Vagina (tissue), 2 donors: ENCODE measurements around the gene LDLRAD3. TPM values are rescaled to one million over a fixed set of nuclear protein-coding genes. Genes with fewer than 3 reads are reported as not detected.
A peak's percentile ranks its signal among the peaks of the same experiment; 100 is the strongest.

Experiments
- DNase-seq, 2 donors: peaks; one replicate each; pipeline ENCODE4 v3.0.0-alpha.2; 2017; ENCODE audit errors: extremely low spot score in 2 of 2
- H3K27ac ChIP-seq: fragments of 200-600 bp; sonication (generic); one replicate; pipeline ENCODE4 v1.5.1; 2019
- H3K27me3 ChIP-seq: fragments of 200-600 bp; sonication (generic); one replicate; pipeline ENCODE4 v1.5.1; 2019
- H3K36me3 ChIP-seq, 2 donors: fragments of 200-600 bp; sonication (generic); one replicate each; pipeline ENCODE4 v1.5.1; 2017 to 2019
- H3K4me1 ChIP-seq: fragments of 200-600 bp; sonication (generic); one replicate; pipeline ENCODE4 v1.5.1; 2019
- H3K4me3 ChIP-seq, 2 donors: fragments of 200-600 bp; sonication (generic); 1 replicate in 1 of 2; 2 replicates in 1 of 2; pipeline ENCODE4 v1.5.1; 2016 to 2019
- H3K9me3 ChIP-seq: fragments of 200-600 bp; sonication (generic); one replicate; pipeline ENCODE4 v1.5.1; 2019
- CTCF ChIP-seq, 3 experiments: fragments of 450-650 bp in 2 of 3; fragments of 200-600 bp in 1 of 3; sonication (generic) in 1 of 3; IDR thresholded peaks; one replicate each; pipeline ENCODE4 v1.5.1; 2017 to 2019; ENCODE audit warnings: antibody characterized with exemption in 3 of 3, mild to moderate bottlenecking in 2 of 3, moderate library complexity in 2 of 3
- POLR2A ChIP-seq, 2 donors: fragments of 450-650 bp; IDR thresholded peaks; one replicate each; pipeline ENCODE4 v1.6.1; 2017; ENCODE audit warnings: antibody characterized with exemption in 2 of 2, mild to moderate bottlenecking in 2 of 2, moderate library complexity in 2 of 2
- POLR2AphosphoS5 ChIP-seq, 2 donors: sonication (generic); formaldehyde crosslinking; IDR thresholded peaks; one replicate each; pipeline ENCODE4 v1.9.0; 2017; ENCODE audit warnings: antibody characterized with exemption in 2 of 2, mild to moderate bottlenecking in 2 of 2, low read depth in 1 of 2; ENCODE audit not compliant: insufficient read depth in 1 of 2
- intact Hi-C: fragments of 100-400 bp; cut with DNase I; formaldehyde crosslinking; loops from one replicate; pipeline ENCODE4 v1.15.1; 2023
- total RNA-seq: library from RNA; depleted of rRNA; stranded (reverse); fragments of >200 nt; gene quantifications from one replicate; pipeline ENCODE4 v1.2.3, GENCODE V29; 2016

Gene LDLRAD3
- total RNA-seq, 1 donor from 2014 or later: 34.4 TPM

GRCh38 chr11:35964841-35965240 lies 21.0 kb downstream of the LDLRAD3 start:
- no peak overlapping the region for H3K4me3 ChIP-seq
- no peaks in the 10 kb centered on the region for H3K27me3 ChIP-seq
- H3K9me3 ChIP-seq: no peaks in the 10 kb centered on the region
- no peak overlapping the region for H3K27ac ChIP-seq
- H3K36me3 ChIP-seq: no peaks in the 10 kb centered on the region
- intact Hi-C loops: no loop called here
- DNase-seq: no peak
- TF ChIP-seq CTCF (IDR thresholded peaks at IDR 0.05): no peak
- TF ChIP-seq POLR2A (IDR thresholded peaks at IDR 0.05): no peak
- no peak for TF ChIP-seq POLR2AphosphoS5 (IDR thresholded peaks at IDR 0.05; ENCODE audit: insufficient read depth in 1 of 2, low read depth in 1 of 2)
- H3K4me1 ChIP-seq: peaks cover 30% of the 10 kb centered on the region

GRCh38 chr11:35967042-35967441 lies 23.2 kb downstream of the LDLRAD3 start:
- H3K36me3 ChIP-seq: no peaks in the 10 kb centered on the region
- H3K27ac ChIP-seq: peak overlapping the region; percentile 2
- H3K9me3 ChIP-seq: no peaks in the 10 kb centered on the region
- H3K27me3 ChIP-seq: no peaks in the 10 kb centered on the region
- no peak for DNase-seq
- peaks cover 41% of the 10 kb centered on the region for H3K4me1 ChIP-seq
- TF ChIP-seq POLR2AphosphoS5 (IDR thresholded peaks at IDR 0.05; ENCODE audit: insufficient read depth in 1 of 2, low read depth in 1 of 2): no peak
- TF ChIP-seq POLR2A (IDR thresholded peaks at IDR 0.05): no peak
- TF ChIP-seq CTCF (IDR thresholded peaks at IDR 0.05): no peak
- intact Hi-C loops: no loop called here
- no peak overlapping the region for H3K4me3 ChIP-seq

- Histone ChIP-seq H3K9me3 (no peaks in the 10 kb centered on the region), H3K27ac (peak overlapping the region; percentile 15), H3K4me1 (peaks cover 41% of the 10 kb centered on the region), H3K36me3 (no peaks in the 10 kb centered on the region), H3K4me3 (no peak overlapping the region), H3K27me3 (no peaks in the 10 kb centered on the region)
- intact Hi-C loops: no loop called here
- no peak for DNase-seq
- no peak for TF ChIP-seq CTCF (IDR thresholded peaks at IDR 0.05)
- no peak for TF ChIP-seq POLR2A (IDR thresholded peaks at IDR 0.05)
- no peak for TF ChIP-seq POLR2AphosphoS5 (IDR thresholded peaks at IDR 0.05; ENCODE audit: insufficient read depth in 1 of 2, low read depth in 1 of 2)
Measured at GRCh38 chr11:35968386-35969088, 24.7 kb downstream of the LDLRAD3 start.

DNA sequence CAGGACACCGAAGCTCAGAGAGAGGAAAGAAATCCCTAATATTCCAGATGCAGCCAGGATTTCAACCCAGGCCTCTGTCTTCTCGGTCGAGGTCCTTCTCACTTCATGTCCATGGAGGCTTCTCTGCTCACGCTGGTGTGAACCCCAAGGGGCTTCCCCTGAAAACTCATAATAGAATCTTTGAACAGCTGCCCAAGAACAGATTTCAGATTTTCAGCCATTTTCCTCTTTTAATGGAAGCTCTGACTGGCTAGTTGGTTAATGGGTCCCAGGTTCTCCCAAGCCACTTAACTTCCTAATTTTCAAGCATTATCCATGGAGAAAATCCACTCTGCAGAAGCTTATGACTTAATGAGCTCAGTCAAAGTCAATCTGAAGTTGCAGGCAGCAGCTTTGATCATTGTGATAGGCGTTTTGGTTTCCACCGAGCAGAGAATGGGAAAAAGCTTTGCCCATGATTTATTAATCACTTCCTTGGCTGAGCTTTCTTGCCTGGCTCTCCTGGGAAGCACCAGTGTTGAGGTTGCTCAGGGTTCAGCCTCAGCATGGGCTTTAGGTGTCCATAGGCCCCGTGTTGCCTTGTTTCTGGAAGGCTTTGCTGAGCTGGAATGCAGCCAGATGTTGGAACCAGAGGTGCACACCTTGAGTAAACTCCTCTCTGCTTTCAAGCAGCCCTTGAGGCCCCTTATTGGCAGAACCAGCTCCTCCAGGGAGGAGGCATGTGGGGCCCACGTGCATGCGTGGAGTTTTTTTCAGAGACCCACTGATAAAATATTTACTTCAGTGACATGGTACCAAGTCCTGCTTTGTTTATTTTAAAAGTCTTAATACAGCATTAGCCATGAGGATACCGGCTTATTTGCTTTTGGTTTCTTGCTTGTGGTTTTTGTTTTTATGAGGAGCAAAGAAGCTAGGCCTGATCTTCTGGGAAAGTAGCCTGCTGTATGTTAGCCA lies 25.5 kb downstream of the LDLRAD3 start:
- Histone ChIP-seq H3K36me3 (no peaks in the 10 kb centered on the region), H3K9me3 (no peaks in the 10 kb centered on the region), H3K4me1 (peaks cover 37% of the 10 kb centered on the region), H3K27me3 (no peaks in the 10 kb centered on the region), H3K4me3 (no peak overlapping the region), H3K27ac (peak overlapping the region; percentile 15)
- intact Hi-C loops: no loop called here
- no peak for DNase-seq
- TF ChIP-seq POLR2A (IDR thresholded peaks at IDR 0.05) (no peak), POLR2AphosphoS5 (IDR thresholded peaks at IDR 0.05; ENCODE audit: insufficient read depth in 1 of 2, low read depth in 1 of 2) (no peak), CTCF (IDR thresholded peaks at IDR 0.05) (no peak)
